SH-SY5Y (cell line): ENCODE results near the gene HIVEP3.

Experiments used
- GATA2 ChIP-seq: IDR thresholded peaks from 2 replicates; pipeline ENCODE4 v1.6.1; 2011; ENCODE audit warnings: mild to moderate bottlenecking, low read depth, low read length
- GATA3 ChIP-seq: IDR thresholded peaks from 2 replicates; pipeline ENCODE4 v1.6.1; 2011; ENCODE audit warnings: low read depth, mild to moderate bottlenecking, low read length, moderate library complexity

DNA sequence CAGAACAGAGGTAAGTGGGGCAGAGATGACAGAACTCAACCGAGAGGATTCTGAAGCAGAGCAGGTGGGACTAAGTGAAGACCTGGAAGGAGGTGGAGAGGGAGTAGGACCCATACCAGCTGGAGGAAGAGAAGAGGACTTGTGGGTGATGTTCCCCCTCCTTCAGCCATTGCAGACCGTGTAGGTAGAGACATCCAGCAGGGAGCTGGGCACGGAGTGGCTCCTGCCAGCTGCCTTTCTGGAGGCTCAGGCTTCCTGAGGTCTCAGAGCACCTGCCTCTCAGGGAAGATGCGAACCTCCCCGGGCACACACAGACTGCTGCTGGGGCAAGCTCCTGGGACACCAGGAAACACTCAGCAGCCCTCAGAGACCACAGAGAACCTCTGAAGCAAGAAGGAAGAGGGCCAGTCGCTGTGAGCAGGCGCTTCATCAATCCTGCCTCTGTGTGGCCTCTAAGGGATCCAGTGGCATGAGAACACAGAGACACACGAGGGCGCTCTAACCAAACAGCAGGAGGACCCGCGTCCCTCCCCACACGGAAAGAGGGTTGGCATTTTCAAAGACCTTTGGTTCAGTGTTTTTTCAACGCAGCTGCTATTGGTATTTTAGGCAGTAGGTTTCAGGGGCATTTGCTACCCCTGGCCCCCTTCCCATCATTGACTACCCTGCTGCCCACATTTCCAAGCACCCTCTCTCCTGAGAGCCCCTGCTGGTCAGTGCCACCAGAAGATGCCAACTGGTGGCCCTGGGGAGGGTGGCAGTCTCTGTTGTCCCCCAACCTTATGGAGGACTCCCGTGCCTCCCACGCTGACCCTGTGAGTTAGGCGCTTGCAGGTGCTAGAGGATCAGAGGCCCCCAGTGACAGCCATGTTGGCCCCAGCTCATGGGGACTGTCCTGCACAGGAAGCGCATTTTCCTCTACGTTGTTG is 344.7 kb downstream of the HIVEP3 start:
- TF ChIP-seq GATA2 (no peak), GATA3 (no peak)
